GM19324 (cell line): ENCODE results near the gene VCP.

Experiments used
- ATAC-seq: cut with Tn5 transposase; IDR thresholded peaks from one replicate; pipeline ENCODE4 v1.9.1; 2021; ENCODE audit warnings: mild to moderate bottlenecking, moderate library complexity; ENCODE audit not compliant: unreplicated experiment, low FRiP score

Gene VCP

DNA sequence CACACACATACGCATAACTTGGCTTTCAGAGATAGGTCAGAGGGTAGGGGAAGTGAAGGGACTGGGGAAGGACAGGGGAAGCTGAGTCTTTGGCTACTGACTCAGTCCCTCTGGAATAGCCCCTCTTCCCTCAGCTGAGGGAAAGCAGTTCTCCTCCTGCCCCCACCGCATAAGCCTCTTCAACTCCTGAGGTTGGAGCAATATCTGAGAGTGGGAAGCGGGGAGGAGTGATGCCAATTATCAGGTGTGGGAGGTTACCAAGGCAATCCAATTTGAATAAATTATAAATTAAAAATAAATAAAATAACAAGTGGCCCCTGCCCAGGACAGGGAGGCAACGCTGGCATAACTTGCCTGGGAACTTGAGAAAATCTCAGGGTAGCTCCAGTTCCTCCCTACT lies 32.2 kb upstream of the VCP start:
- ATAC-seq: no peak

- no peak for ATAC-seq
Measured at GRCh38 chr9:35103660-35104191, 31.3 kb upstream of the VCP start.

DNA sequence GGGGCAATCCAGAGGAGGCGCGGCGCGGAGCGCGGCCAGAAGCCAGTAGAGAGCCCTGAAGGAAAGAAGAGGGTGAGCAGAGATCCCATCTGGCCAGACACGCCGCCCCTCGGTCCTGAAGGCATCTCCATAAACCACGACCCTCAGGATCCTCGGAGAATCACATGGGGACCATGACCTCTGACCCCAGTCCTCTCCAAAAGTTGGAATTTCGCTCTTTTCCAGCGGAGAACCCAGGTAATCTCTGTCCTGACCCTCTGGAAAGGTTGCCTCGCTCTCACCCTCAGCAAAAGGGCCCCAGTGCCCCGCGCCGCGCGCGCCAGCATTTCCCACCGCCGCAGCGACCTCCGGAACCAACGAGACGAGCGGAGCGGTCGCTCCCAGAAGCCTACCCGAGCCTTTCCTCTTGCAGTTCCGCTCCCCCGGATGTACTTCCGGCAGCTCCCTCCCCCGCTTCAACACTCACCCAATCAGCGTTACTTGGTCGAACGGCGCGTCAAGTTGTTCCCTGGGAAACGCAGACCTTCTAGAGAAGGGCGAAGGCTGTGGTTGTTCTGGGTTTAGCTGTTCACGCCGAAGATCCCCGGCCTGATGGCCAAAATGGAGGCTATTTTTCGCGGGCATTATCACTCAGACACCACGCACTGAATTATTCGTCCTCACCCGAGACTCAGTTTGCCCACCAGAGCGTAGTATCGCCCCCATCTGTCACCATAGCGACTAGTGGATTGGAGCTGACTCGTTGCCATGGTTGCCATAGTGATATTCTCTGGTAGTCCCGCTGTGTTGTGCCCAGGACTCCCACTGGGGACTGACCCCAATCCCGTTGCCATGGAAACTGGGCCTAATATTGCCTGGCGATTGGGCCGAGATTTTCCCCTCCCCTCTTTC lies 30.6 kb upstream of the VCP start, which contains the start of gene STOML2:
TSS of gene STOML2 (minus strand) at position 363 of the 891 bp plus-strand sequence. CDS start at position 326, 37 bp downstream.
- peak; percentile 91 for ATAC-seq

GRCh38 chr9:35102465-35102768 lies 30.0 kb upstream of the VCP start:
- peak; percentile 21 for ATAC-seq

DNA sequence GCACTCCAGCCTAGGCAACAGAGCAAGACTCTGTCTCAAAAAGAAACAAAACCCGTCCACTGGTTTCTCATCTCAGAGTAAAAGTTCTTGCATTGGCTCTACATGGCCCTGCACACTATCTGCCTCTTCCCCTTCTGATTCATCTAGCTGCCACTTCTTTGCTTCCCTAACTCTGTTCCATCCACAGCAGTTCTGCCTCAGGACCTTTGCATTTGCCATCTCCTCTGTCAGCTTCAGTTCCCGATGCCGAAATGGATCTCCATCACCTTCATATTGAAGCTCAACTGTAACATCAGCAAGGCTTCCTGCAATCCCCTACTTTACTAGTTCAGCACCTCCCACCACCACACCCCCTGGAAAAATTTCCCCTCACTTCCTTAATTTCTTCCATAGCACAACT lies 25.1 kb upstream of the VCP start:
- ATAC-seq: no peak

DNA sequence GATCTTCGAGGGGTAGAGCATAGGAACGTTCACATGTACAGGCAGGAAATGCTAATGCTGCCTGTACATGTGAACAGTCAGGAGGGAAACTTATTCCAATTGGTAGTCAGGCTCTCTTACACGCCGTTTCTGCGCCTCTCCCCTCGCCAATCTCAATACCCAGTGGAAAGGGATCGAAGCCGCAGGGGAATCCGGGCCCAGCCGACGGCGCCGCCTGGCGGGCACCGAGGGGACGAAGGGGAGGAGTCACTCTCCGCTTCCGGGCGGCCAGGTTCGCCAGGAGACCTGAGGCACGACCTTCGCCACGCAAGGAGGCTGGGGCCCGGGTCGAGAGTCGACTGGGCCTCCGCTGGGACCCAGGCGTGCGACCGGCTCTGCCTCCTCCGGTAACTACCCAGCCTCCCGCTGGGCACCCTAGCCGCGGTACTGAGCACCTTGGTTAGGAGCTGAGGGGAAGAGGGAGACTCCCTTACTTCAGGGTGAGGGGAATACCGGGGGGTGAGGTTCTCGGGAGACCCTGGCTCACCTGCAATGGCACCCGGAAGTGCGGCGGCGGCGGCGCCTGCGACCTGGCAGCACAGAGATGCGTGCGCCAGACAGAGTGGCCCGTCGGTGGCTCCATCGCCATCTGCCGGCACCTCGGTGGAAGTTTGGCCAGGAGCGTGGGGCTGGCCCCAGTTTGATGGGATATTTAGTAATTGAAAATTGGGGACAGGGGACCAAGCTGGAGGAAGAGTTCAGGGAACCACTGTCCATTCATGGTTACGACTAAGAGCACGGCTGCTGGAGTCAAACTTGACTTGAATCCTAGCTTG lies 23.8 kb upstream of the VCP start, which contains the start of gene PIGO:
TSS of gene PIGO (minus strand) at position 557 of the 815 bp plus-strand sequence. CDS start 1,026 bp downstream, outside the sequence.
- peak; percentile 81 for ATAC-seq

DNA sequence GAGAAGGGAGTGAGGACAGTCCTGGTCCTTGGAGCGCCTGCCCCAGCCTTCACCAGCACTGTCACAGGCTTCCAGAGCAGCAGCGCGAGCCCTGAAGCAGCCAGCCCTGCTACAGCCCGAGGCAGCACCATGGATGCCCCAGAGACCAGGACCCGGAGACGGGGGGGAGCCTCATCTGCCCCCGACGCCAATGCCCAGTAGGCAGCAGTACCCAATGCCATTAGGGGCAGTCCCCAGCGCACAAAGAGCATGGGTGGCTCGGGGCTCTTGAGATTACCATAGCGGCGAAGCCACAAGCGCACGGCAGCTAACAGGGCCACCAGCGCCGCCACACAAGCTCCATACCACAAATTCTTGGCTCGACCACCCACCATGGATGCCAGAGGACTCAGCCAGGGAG lies 19.1 kb upstream of the VCP start:
- no peak for ATAC-seq

GRCh38 chr9:35089434-35089833 lies 17.0 kb upstream of the VCP start:
- ATAC-seq: no peak

- no peak for ATAC-seq
Measured at GRCh38 chr9:35085078-35085477, 12.7 kb upstream of the VCP start.

- peak; percentile 86 for ATAC-seq
Measured at GRCh38 chr9:35079426-35080341, 7.3 kb upstream of the VCP start, which contains the start of gene FANCG. Gene FANCG (minus strand): TSS chr9:35079942. CDS start chr9:35079524, 418 bp downstream.

DNA sequence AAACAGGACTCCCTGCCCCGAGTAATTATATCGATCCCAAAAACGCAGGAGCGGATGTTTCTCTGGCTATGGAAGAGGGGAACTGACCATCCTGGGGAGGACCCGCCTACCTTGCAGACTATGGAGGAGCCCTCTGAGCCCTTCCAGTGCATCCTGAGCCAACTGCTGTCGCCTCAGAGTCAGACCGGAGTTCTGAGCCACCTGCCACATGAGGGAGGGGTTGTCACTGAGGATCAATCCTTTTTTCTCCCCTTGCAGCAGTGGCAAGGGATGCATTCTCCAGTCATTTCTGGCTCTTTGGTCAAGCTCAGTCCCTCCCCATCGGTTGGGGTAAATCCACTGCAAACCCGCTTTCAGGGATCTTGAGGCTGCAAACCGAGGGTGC lies 6.6 kb upstream of the VCP start:
- ATAC-seq: no peak

DNA sequence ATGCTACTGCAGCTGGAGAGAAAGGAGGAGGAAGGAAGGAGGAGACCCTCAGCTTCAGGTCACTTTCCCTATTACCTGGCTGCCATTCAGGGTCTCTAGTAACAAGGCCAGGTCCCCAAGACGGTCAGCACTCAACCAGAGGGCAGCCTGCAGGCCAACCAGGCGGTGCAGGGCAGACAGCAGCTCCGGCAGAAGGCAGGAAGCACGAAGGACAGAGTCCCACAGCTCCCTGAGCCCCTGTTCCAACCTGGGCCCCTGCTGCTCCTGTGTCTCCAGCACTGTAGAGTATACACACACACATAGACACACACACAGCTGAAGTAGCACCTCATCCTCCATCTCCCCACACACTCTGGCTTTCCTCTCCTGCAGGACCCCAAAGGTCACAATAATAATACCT lies 5.6 kb upstream of the VCP start:
- ATAC-seq: no peak

DNA sequence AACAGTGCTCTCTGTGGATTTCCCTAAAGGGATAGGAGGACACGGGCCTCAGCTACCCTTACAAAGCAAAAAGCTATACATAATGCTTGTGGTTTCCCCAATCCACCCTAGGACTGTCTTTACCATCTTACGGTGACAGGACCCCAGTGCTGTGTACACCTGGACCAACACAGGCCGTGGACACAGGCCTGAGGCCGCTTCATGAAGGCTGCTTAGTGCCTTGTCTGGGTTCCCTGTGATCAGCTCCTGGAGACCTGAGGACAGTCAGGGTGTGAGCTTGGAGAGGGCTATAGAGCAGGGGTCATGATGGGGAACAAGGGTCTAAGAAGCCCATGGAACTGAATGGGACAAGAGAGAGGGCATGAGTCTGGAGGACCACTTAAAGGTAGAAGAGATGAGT lies 4.4 kb upstream of the VCP start:
- ATAC-seq: no peak

DNA sequence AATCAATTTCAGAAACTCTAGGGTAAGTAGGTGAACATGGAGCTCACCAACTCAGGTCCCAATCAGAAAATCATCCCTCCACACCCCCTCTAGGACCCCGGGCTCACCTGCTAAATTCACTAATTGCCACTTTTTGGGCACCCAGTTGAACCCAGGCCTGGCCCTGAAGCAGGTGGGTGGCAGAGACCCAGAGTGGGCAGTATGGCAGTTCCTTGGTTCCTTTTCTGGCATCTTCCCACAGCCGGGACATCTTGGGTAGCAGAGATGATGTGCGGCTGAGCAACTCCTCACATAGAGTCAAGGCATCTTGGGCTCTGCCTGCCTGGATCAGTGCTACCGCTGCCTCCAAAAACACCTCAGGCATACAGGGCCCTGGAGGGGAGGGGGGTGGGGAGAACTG lies 2.9 kb upstream of the VCP start:
- ATAC-seq: no peak

- ATAC-seq: no peak
Measured at GRCh38 chr9:35074791-35075190, 2.4 kb upstream of the VCP start.

- no peak for ATAC-seq
Measured at GRCh38 chr9:35074141-35074540, 1.7 kb upstream of the VCP start.

- ATAC-seq: no peak
Measured at GRCh38 chr9:35073279-35073612, 821 bp upstream of the VCP start.

DNA sequence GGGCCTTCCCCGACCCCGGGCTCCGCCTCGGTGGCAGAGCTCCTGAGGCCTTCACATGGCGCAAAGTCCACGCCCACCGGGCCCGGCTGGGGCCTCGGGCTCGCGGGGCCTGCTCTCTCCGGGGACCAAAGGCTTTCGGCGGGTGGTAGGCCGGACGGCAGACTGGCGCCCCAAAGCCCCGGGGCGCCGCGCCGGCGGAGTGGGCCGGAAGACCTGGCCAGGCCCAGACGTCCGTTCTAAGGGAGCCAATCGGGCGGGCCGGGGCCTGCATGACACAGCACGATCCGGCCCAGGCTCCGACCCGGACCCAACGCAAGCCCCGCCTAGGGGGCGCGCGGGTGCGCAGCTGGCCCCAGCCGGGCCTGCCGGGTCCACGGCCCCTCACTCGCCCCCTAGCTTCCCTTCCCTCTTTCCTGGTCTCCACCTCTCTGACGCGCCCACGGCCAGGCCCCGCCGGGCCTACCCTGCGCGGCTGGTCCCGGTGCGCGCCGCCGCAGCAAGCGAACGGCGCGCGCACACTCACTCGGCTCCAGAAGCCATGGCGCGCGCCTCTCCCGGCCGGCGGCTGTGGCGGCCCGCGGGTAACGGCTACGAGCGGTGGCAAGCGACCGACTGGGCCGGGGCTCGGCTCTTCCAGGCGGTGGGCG lies 488 bp downstream of the VCP start:
- peak; percentile 64 for ATAC-seq

DNA sequence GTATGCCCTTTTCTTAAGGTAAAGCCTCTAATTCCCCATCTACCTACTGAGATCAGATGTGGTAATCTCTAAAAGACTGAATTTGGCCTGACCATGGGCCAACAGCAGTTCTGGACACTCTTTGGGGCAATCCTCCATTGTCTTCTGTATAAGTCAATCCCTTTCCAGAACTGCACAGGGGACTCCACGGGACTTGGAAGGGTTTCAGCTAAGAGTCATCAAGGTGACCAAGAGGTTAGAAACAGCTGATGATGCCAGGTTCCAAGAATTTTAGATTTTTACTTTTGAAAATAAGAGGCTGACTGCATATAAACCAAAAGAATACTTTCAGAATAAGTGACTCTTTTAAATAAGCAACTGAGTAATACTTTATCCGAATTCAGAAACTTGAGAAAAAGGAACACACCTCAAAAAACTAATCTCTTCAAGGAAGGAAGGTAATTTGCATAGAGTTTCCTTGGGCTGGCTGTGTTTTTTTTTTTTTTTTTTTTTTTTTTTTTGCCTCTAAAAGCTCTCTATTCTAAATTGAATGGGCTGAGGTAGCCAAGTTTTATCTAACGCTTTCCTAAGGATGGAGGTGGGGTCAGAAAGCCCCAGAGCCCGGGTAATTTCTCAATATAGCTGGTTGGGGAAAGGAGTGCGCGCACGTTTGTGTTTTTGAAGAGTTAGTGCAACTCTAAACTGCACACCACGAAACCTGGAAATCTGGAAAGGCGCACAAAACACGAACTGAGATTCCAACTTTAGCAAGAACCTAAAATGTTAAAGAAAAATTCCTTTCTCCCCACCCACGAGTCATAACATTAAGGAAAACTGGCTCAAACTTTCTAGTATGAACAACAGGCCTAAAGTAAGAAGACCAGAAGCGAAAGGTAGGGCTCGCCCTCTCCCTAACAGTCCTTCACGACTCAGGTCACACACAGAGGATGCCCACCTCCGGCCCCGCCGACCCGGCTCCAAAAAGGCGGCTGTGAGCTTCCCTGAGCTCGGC lies 1.3 kb downstream of the VCP start:
- no peak for ATAC-seq
